Trophoblast cell (in vitro differentiated cells and primary cell): ENCODE results near the gene RAD51D.

Source experiments
- DNase-seq, 2 donors: peaks; one replicate each; pipeline ENCODE4 v3.0.0-alpha.2; 2016
- H2AFZ ChIP-seq: 2 replicates; pipeline ENCODE4 v1.6.1; 2013; ENCODE audit warnings: low read length, moderate library complexity, mild to moderate bottlenecking; ENCODE audit not compliant: insufficient read depth, poor library complexity
- H2AK5ac ChIP-seq: 2 replicates; pipeline ENCODE4 v1.6.1; 2013; ENCODE audit warnings: mild to moderate bottlenecking, low read length
- H2BK120ac ChIP-seq: 2 replicates; pipeline ENCODE4 v1.6.1; 2013; ENCODE audit warnings: low read length, mild to moderate bottlenecking, moderate library complexity; ENCODE audit not compliant: insufficient read depth, poor library complexity
- H2BK12ac ChIP-seq: 2 replicates; pipeline ENCODE4 v1.6.1; 2013; ENCODE audit warnings: mild to moderate bottlenecking, low read length, moderate library complexity
- H2BK5ac ChIP-seq: 2 replicates; pipeline ENCODE4 v1.6.1; 2013; ENCODE audit warnings: low read length, low read depth, moderate library complexity, mild to moderate bottlenecking; ENCODE audit not compliant: poor library complexity
- H3K14ac ChIP-seq: 2 replicates; pipeline ENCODE4 v1.6.1; 2013; ENCODE audit warnings: mild to moderate bottlenecking, low read length
- H3K18ac ChIP-seq: 2 replicates; pipeline ENCODE4 v1.6.1; 2013; ENCODE audit warnings: mild to moderate bottlenecking, low read length
- H3K23ac ChIP-seq: 2 replicates; pipeline ENCODE4 v1.6.1; 2013; ENCODE audit warnings: low read length
- H3K27ac ChIP-seq: 2 replicates; pipeline ENCODE4 v1.5.1; 2013; ENCODE audit warnings: low read depth, mild to moderate bottlenecking, inconsistent platforms, low read length, moderate library complexity
- H3K27me3 ChIP-seq: 2 replicates; pipeline ENCODE4 v1.6.1; 2013; ENCODE audit warnings: inconsistent platforms, mild to moderate bottlenecking, low read length, moderate library complexity; ENCODE audit not compliant: insufficient read depth
- H3K36me3 ChIP-seq, 2 experiments: 1 replicate in 1 of 2; 2 replicates in 1 of 2; pipeline ENCODE4 v1.6.1; 2013; ENCODE audit warnings: low read length in 2 of 2, mild to moderate bottlenecking in 2 of 2, moderate library complexity in 1 of 2; ENCODE audit not compliant: insufficient read depth in 2 of 2, control insufficient read depth in 1 of 2
- H3K4ac ChIP-seq: 2 replicates; pipeline ENCODE4 v1.6.1; 2013; ENCODE audit warnings: low read depth, mild to moderate bottlenecking, low read length, moderate library complexity
- H3K4me1 ChIP-seq, 2 experiments: 1 replicate in 1 of 2; 2 replicates in 1 of 2; pipeline ENCODE4 v1.6.1; 2013; ENCODE audit warnings: low read length in 2 of 2, mild to moderate bottlenecking in 2 of 2, moderate library complexity in 1 of 2; ENCODE audit not compliant: insufficient read depth in 2 of 2, control insufficient read depth in 1 of 2
- H3K4me2 ChIP-seq: 2 replicates; pipeline ENCODE4 v1.6.1; 2013; ENCODE audit warnings: inconsistent platforms, mild to moderate bottlenecking, low read length, moderate library complexity
- H3K4me3 ChIP-seq: 2 replicates; pipeline ENCODE4 v1.5.1; 2013; ENCODE audit warnings: mild to moderate bottlenecking, low read depth, low read length, inconsistent platforms
- H3K79me1 ChIP-seq: one replicate; pipeline ENCODE4 v1.6.1; 2013; ENCODE audit warnings: low read length
- H3K79me2 ChIP-seq: 2 replicates; pipeline ENCODE4 v1.6.1; 2013; ENCODE audit warnings: low read length, mild to moderate bottlenecking; ENCODE audit not compliant: control insufficient read depth, insufficient read depth, poor library complexity
- H3K9ac ChIP-seq: 2 replicates; pipeline ENCODE4 v1.6.1; 2013; ENCODE audit warnings: mild to moderate bottlenecking, low read length
- H3K9me3 ChIP-seq: 2 replicates; pipeline ENCODE4 v1.6.1; 2013; ENCODE audit warnings: low read depth, mild to moderate bottlenecking, control low read depth, inconsistent platforms, low read length; ENCODE audit not compliant: insufficient read depth
- H4K12ac ChIP-seq: 2 replicates; pipeline ENCODE4 v1.6.1; 2013; ENCODE audit warnings: low read depth, mild to moderate bottlenecking, low read length, moderate library complexity
- H4K8ac ChIP-seq: 2 replicates; pipeline ENCODE4 v1.6.1; 2013; ENCODE audit warnings: low read depth, mild to moderate bottlenecking, low read length, moderate library complexity
- H4K91ac ChIP-seq: one replicate; pipeline ENCODE4 v1.6.1; 2013; ENCODE audit warnings: low read depth, mild to moderate bottlenecking, low read length, moderate library complexity
- WGBS: extraction: QIAGEN DNeasy Blood & Tissue Kit; methylation state at CpG from one replicate; pipeline ENCODE4 v1.1.7; 2013; ENCODE audit warnings: missing lambda C conversion rate; ENCODE audit not compliant: insufficient read length, insufficient coverage; ENCODE audit errors: extremely low coverage; 5-methylcytosine and 5-hydroxymethylcytosine counted together

The RAD51D gene

GRCh38 chr17:35052241-35052610, 67.4 kb downstream of the RAD51D start:
- no peak overlapping the region for H4K8ac ChIP-seq
- no peak overlapping the region for H2AFZ ChIP-seq
- no peaks in the 10 kb centered on the region for H3K79me2 ChIP-seq
- no peak overlapping the region for H3K14ac ChIP-seq
- H3K36me3 ChIP-seq = no peaks in the 10 kb centered on the region
- H3K79me1 ChIP-seq = no peaks in the 10 kb centered on the region
- H3K4me3 ChIP-seq = no peak overlapping the region
- no peaks in the 10 kb centered on the region for H3K9me3 ChIP-seq
- H2BK12ac ChIP-seq = no peak overlapping the region
- H4K91ac ChIP-seq = no peak overlapping the region
- peaks cover 2 to 3% of the 10 kb centered on the region in 2 experiments for H3K4me1 ChIP-seq
- H2AK5ac ChIP-seq = no peak overlapping the region
- no peak overlapping the region for H4K12ac ChIP-seq
- H3K9ac ChIP-seq = no peak overlapping the region
- no peak overlapping the region for H3K27ac ChIP-seq
- no peak overlapping the region for H3K4ac ChIP-seq
- no peaks in the 10 kb centered on the region for H3K27me3 ChIP-seq
- no peak overlapping the region for H3K23ac ChIP-seq
- H3K18ac ChIP-seq = no peak overlapping the region
- DNase-seq = no peak
- no peak overlapping the region for H2BK120ac ChIP-seq
- H3K4me2 ChIP-seq = no peak overlapping the region
- H2BK5ac ChIP-seq = no peak overlapping the region

DNA sequence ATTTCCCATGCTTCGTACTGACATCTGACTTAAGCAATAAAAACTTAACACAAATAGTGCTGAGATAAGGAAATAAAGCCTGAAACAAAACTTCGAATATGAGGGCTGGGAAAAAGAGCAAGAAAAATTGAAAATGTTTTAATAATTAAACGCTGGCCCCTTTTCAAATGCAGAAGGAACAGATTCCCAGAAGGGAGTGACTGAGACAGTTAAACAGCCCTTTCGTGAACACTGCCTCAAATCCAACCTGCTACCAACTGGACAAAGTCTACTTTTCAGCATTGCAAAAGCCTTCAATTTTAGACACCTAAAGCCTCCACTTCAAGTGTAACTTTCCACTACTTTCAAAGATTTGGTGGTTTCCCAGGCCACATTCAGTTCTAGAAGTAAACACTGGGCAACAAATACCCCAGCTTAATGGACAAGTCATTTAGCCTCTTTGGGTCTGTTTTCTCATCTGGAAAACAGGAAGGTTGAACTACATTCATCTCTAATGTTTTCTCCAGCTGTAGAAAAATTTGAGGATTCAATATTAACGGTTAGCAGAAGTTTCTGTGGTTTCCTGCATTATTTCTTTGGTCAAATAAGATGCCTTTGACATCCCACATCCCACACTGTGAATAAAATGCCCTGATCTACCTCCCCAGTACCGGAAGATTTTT, 68.0 kb downstream of the RAD51D start:
- Histone ChIP-seq H3K14ac (no peak overlapping the region), H3K9me3 (no peaks in the 10 kb centered on the region), H2BK12ac (no peak overlapping the region), H4K91ac (no peak overlapping the region), H3K18ac (no peak overlapping the region), H3K4ac (no peak overlapping the region), H4K12ac (no peak overlapping the region), H3K27me3 (no peaks in the 10 kb centered on the region), H2BK120ac (no peak overlapping the region), H2BK5ac (no peak overlapping the region), H3K4me2 (no peak overlapping the region), H4K8ac (no peak overlapping the region), H3K79me1 (no peaks in the 10 kb centered on the region), H3K79me2 (no peaks in the 10 kb centered on the region), H3K36me3 (no peaks in the 10 kb centered on the region), H2AK5ac (no peak overlapping the region), H2AFZ (no peak overlapping the region), H3K23ac (no peak overlapping the region), H3K9ac (no peak overlapping the region), H3K4me3 (no peak overlapping the region), H3K4me1 (peaks cover 3% of the 10 kb centered on the region in 2 experiments), H3K27ac (no peak overlapping the region)
- DNase-seq = no peak
- no CpG with 5 or more reads among the region's 6 CpGs for WGBS

DNA sequence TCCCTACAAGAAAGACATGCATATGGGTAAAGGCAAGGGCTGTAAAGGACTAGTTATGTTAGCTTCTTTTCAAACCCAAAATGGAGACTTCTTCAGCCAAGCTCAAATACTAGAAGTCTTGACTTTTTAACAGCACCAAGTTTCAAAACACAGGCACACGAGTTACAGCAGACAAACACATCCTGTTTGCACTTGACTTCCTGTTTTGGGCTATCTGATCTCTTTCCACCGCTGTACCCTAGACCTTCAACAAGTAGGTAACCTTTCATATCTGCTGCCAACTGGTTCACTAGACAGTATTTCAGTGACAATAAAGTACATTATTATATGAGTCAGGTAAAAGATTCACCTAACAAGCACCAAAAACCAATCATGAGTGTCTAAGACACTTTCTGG, 68.5 kb downstream of the RAD51D start:
- Histone ChIP-seq H3K18ac (no peak overlapping the region), H3K4me1 (peaks cover 3 to 6% of the 10 kb centered on the region in 2 experiments), H2BK120ac (no peak overlapping the region), H3K4me2 (no peak overlapping the region), H2BK5ac (no peak overlapping the region), H3K4me3 (no peak overlapping the region), H3K27me3 (no peaks in the 10 kb centered on the region), H2AK5ac (no peak overlapping the region), H3K9ac (no peak overlapping the region), H3K79me1 (no peaks in the 10 kb centered on the region), H4K91ac (no peak overlapping the region), H4K8ac (no peak overlapping the region), H2BK12ac (no peak overlapping the region), H3K79me2 (no peaks in the 10 kb centered on the region), H3K36me3 (no peaks in the 10 kb centered on the region), H3K4ac (no peak overlapping the region), H3K27ac (no peak overlapping the region), H3K9me3 (no peaks in the 10 kb centered on the region), H3K14ac (no peak overlapping the region), H4K12ac (no peak overlapping the region), H3K23ac (no peak overlapping the region), H2AFZ (no peak overlapping the region)
- no CpG with 5 or more reads among the region's 2 CpGs for WGBS
- no peak for DNase-seq

DNA sequence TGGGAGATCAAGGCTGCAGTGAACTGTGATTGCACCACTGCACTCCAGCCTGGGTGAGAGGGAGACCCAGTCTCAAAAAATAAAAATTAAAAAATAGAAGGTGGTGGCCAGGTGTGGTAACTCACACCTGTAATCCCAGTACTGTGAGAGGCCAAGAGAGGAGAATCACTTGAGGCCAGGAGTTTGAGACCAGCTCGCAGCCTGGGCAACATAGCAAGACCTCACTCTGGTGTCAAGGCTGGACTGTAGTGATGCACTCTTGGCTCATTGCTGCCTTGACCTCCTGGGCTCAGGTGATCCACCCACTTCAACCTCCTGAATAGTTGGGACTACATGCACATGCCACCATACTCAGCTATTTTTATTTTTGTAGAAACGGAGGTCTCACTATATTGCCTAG, 69.5 kb downstream of the RAD51D start:
- H4K12ac ChIP-seq = no peak overlapping the region
- no peaks in the 10 kb centered on the region for H3K79me1 ChIP-seq
- no peak overlapping the region for H3K9ac ChIP-seq
- H2BK5ac ChIP-seq = no peak overlapping the region
- H4K91ac ChIP-seq = no peak overlapping the region
- H3K79me2 ChIP-seq = no peaks in the 10 kb centered on the region
- no peaks in the 10 kb centered on the region for H3K36me3 ChIP-seq
- no CpG with 5 or more reads among the region's 2 CpGs for WGBS
- H3K27ac ChIP-seq = no peak overlapping the region
- no peak overlapping the region for H2AK5ac ChIP-seq
- H3K14ac ChIP-seq = no peak overlapping the region
- no peak overlapping the region for H2AFZ ChIP-seq
- H2BK120ac ChIP-seq = no peak overlapping the region
- H3K9me3 ChIP-seq = no peaks in the 10 kb centered on the region
- no peak overlapping the region for H2BK12ac ChIP-seq
- DNase-seq = no peak
- no peaks in the 10 kb centered on the region for H3K27me3 ChIP-seq
- H3K18ac ChIP-seq = no peak overlapping the region
- no peak overlapping the region for H3K4me3 ChIP-seq
- H3K23ac ChIP-seq = peak overlapping the region; percentile 89
- no peak overlapping the region for H3K4me2 ChIP-seq
- peaks cover 3 to 6% of the 10 kb centered on the region in 2 experiments for H3K4me1 ChIP-seq
- no peak overlapping the region for H4K8ac ChIP-seq
- no peak overlapping the region for H3K4ac ChIP-seq
